BLaER1 (cell line): ENCODE results near the gene TRIM63.

Experiments used
- H3K27ac ChIP-seq: shearing (Covaris generic); formaldehyde crosslinking; 2 replicates; pipeline ENCODE4 v1.8.1; 2022
- H3K27me3 ChIP-seq: shearing (Covaris generic); formaldehyde crosslinking; 2 replicates; pipeline ENCODE4 v1.8.1; 2022
- H3K36me3 ChIP-seq: shearing (Covaris generic); formaldehyde crosslinking; 2 replicates; pipeline ENCODE4 v1.8.1; 2022
- H3K4me1 ChIP-seq: shearing (Covaris generic); formaldehyde crosslinking; 2 replicates; pipeline ENCODE4 v1.8.1; 2022
- H3K4me2 ChIP-seq: shearing (Covaris generic); formaldehyde crosslinking; 2 replicates; pipeline ENCODE4 v1.8.1; 2022
- H3K4me3 ChIP-seq: shearing (Covaris generic); formaldehyde crosslinking; 2 replicates; pipeline ENCODE4 v1.8.1; 2022
- H3K9ac ChIP-seq: shearing (Covaris generic); formaldehyde crosslinking; 2 replicates; pipeline ENCODE4 v1.8.1; 2022
- H3K9me3 ChIP-seq: shearing (Covaris generic); formaldehyde crosslinking; 2 replicates; pipeline ENCODE4 v1.8.1; 2022
- H4K20me1 ChIP-seq: shearing (Covaris generic); formaldehyde crosslinking; 2 replicates; pipeline ENCODE4 v1.8.1; 2022
- Cebpa-rat ChIP-seq: shearing (Covaris generic); IDR thresholded peaks from 2 replicates; pipeline ENCODE4 v1.8.1; 2022

TRIM63 gene

GRCh38 chr1:26075421-26076144 is 8.2 kb upstream of the TRIM63 start:
- no peak overlapping the region for H3K9ac ChIP-seq
- no peak overlapping the region for H3K27ac ChIP-seq
- TF ChIP-seq Cebpa-rat = no peak
- no peaks in the 10 kb centered on the region for H3K36me3 ChIP-seq
- no peaks in the 10 kb centered on the region for H4K20me1 ChIP-seq
- peaks cover 36% of the 10 kb centered on the region for H3K4me1 ChIP-seq
- H3K4me2 ChIP-seq = peak overlapping the region; percentile 36
- H3K9me3 ChIP-seq = no peaks in the 10 kb centered on the region
- H3K4me3 ChIP-seq = no peak overlapping the region
- H3K27me3 ChIP-seq = no peaks in the 10 kb centered on the region

GRCh38 chr1:26072305-26072704 is 4.9 kb upstream of the TRIM63 start:
- Histone ChIP-seq H3K27ac (no peak overlapping the region), H4K20me1 (no peaks in the 10 kb centered on the region), H3K27me3 (no peaks in the 10 kb centered on the region), H3K4me1 (peaks cover 11% of the 10 kb centered on the region), H3K36me3 (no peaks in the 10 kb centered on the region), H3K9me3 (no peaks in the 10 kb centered on the region), H3K9ac (no peak overlapping the region), H3K4me2 (no peak overlapping the region), H3K4me3 (no peak overlapping the region)
- TF ChIP-seq Cebpa-rat = no peak

GRCh38 chr1:26070963-26071342 is 3.5 kb upstream of the TRIM63 start:
- TF ChIP-seq Cebpa-rat = no peak
- Histone ChIP-seq H3K36me3 (no peaks in the 10 kb centered on the region), H3K27ac (no peak overlapping the region), H4K20me1 (no peaks in the 10 kb centered on the region), H3K9me3 (no peaks in the 10 kb centered on the region), H3K27me3 (no peaks in the 10 kb centered on the region), H3K9ac (no peak overlapping the region), H3K4me2 (no peak overlapping the region), H3K4me1 (peaks cover 9% of the 10 kb centered on the region), H3K4me3 (no peak overlapping the region)

GRCh38 chr1:26070296-26070962 is 3.0 kb upstream of the TRIM63 start:
- no peaks in the 10 kb centered on the region for H4K20me1 ChIP-seq
- no peaks in the 10 kb centered on the region for H3K9me3 ChIP-seq
- H3K27ac ChIP-seq = no peak overlapping the region
- H3K4me2 ChIP-seq = no peak overlapping the region
- no peak overlapping the region for H3K9ac ChIP-seq
- H3K4me3 ChIP-seq = no peak overlapping the region
- no peak for TF ChIP-seq Cebpa-rat
- peaks cover 4% of the 10 kb centered on the region for H3K4me1 ChIP-seq
- H3K27me3 ChIP-seq = no peaks in the 10 kb centered on the region
- H3K36me3 ChIP-seq = no peaks in the 10 kb centered on the region

- no peak overlapping the region for H3K4me2 ChIP-seq
- no peaks in the 10 kb centered on the region for H3K36me3 ChIP-seq
- no peaks in the 10 kb centered on the region for H3K4me1 ChIP-seq
- H4K20me1 ChIP-seq = no peaks in the 10 kb centered on the region
- H3K27ac ChIP-seq = no peak overlapping the region
- TF ChIP-seq Cebpa-rat = no peak
- no peak overlapping the region for H3K4me3 ChIP-seq
- H3K27me3 ChIP-seq = no peaks in the 10 kb centered on the region
- H3K9ac ChIP-seq = no peak overlapping the region
- H3K9me3 ChIP-seq = no peaks in the 10 kb centered on the region
Measured at GRCh38 chr1:26069941-26070295, 2.5 kb upstream of the TRIM63 start.

GRCh38 chr1:26066857-26067256 is 573 bp downstream of the TRIM63 start:
- Histone ChIP-seq H3K36me3 (no peaks in the 10 kb centered on the region), H4K20me1 (no peaks in the 10 kb centered on the region), H3K9me3 (no peaks in the 10 kb centered on the region), H3K27me3 (no peaks in the 10 kb centered on the region), H3K9ac (no peak overlapping the region), H3K4me2 (no peak overlapping the region), H3K4me3 (no peak overlapping the region), H3K27ac (no peak overlapping the region), H3K4me1 (no peaks in the 10 kb centered on the region)
- no peak for TF ChIP-seq Cebpa-rat

- Histone ChIP-seq H3K9ac (no peak overlapping the region), H3K4me3 (no peak overlapping the region), H3K27me3 (no peaks in the 10 kb centered on the region), H3K9me3 (no peaks in the 10 kb centered on the region), H3K4me2 (no peak overlapping the region), H3K4me1 (no peaks in the 10 kb centered on the region), H3K27ac (no peak overlapping the region), H4K20me1 (no peaks in the 10 kb centered on the region), H3K36me3 (no peaks in the 10 kb centered on the region)
- TF ChIP-seq Cebpa-rat = no peak
Measured at GRCh38 chr1:26066160-26066559, 1.3 kb downstream of the TRIM63 start.

GRCh38 chr1:26064553-26064952 is 2.9 kb downstream of the TRIM63 start:
- Histone ChIP-seq H3K4me2 (no peak overlapping the region), H3K4me1 (no peaks in the 10 kb centered on the region), H3K9me3 (no peaks in the 10 kb centered on the region), H3K36me3 (no peaks in the 10 kb centered on the region), H3K4me3 (no peak overlapping the region), H4K20me1 (no peaks in the 10 kb centered on the region), H3K27me3 (no peaks in the 10 kb centered on the region), H3K9ac (no peak overlapping the region), H3K27ac (no peak overlapping the region)
- TF ChIP-seq Cebpa-rat = no peak

- Histone ChIP-seq H3K36me3 (no peaks in the 10 kb centered on the region), H3K27ac (no peak overlapping the region), H4K20me1 (no peaks in the 10 kb centered on the region), H3K4me2 (no peak overlapping the region), H3K9ac (no peak overlapping the region), H3K4me3 (no peak overlapping the region), H3K27me3 (no peaks in the 10 kb centered on the region), H3K9me3 (no peaks in the 10 kb centered on the region), H3K4me1 (no peaks in the 10 kb centered on the region)
- TF ChIP-seq Cebpa-rat = no peak
Measured at GRCh38 chr1:26060832-26061574, 6.4 kb downstream of the TRIM63 start.

- Histone ChIP-seq H3K27ac (no peak overlapping the region), H3K36me3 (no peaks in the 10 kb centered on the region), H3K9me3 (no peaks in the 10 kb centered on the region), H3K9ac (no peak overlapping the region), H3K4me1 (no peaks in the 10 kb centered on the region), H3K27me3 (no peaks in the 10 kb centered on the region), H3K4me3 (no peak overlapping the region), H3K4me2 (no peak overlapping the region), H4K20me1 (no peaks in the 10 kb centered on the region)
- no peak for TF ChIP-seq Cebpa-rat
Measured at GRCh38 chr1:26059906-26060305, 7.5 kb downstream of the TRIM63 start.
